SK-N-SH treated with all-trans-retinoic acid at 6 μM for 48 hours (cell line): ENCODE results near the gene PDCD1.

Experiments used
- ATAC-seq: fragments of 200-7000 bp; cut with Tn5 transposase; 3 replicates; pipeline ENCODE4 v1.9.1; 2020; ENCODE audit warnings: mild to moderate bottlenecking, moderate library complexity
- ARNTL ChIP-seq: fragments of 450-650 bp; formaldehyde crosslinking; IDR thresholded peaks from 2 replicates; pipeline ENCODE4 v1.5.0; 2020; ENCODE audit warnings: low read depth, mild to moderate bottlenecking, moderate library complexity, borderline replicate concordance
- CREB5 ChIP-seq: fragments of 250-450 bp; sonication (Bioruptor Pico); IDR thresholded peaks from 2 replicates; pipeline ENCODE4 v1.5.1; 2020; ENCODE audit warnings: low read depth, mild to moderate bottlenecking, moderate library complexity
- CSDC2 ChIP-seq: fragments of 250-450 bp; sonication (Bioruptor Pico); IDR thresholded peaks from 2 replicates; pipeline ENCODE4 v1.5.0; 2020; ENCODE audit warnings: mild to moderate bottlenecking, moderate library complexity
- ESRRG ChIP-seq: fragments of 250-450 bp; sonication (Bioruptor Pico); IDR thresholded peaks from 2 replicates; pipeline ENCODE4 v1.6.1; 2021; ENCODE audit warnings: mild to moderate bottlenecking
- OSR1 ChIP-seq: fragments of 250-450 bp; sonication (Bioruptor Pico); IDR thresholded peaks from 2 replicates; pipeline ENCODE4 v1.8.0; 2022; ENCODE audit warnings: moderate library complexity, mild to moderate bottlenecking, inconsistent platforms
- PATZ1 ChIP-seq: fragments of 250-450 bp; sonication (Bioruptor Pico); IDR thresholded peaks from 2 replicates; pipeline ENCODE4 v1.8.0; 2020; ENCODE audit warnings: mild to moderate bottlenecking, moderate library complexity, borderline replicate concordance
- POU6F1 ChIP-seq: fragments of 250-450 bp; sonication (Bioruptor Pico); IDR thresholded peaks from 2 replicates; pipeline ENCODE4 v1.8.0; 2021; ENCODE audit warnings: low read depth, mild to moderate bottlenecking, moderate library complexity, borderline replicate concordance
- PPARA ChIP-seq: fragments of 250-450 bp; sonication (Bioruptor Pico); IDR thresholded peaks from 2 replicates; pipeline ENCODE4 v1.5.0; 2020; ENCODE audit warnings: mild to moderate bottlenecking, borderline replicate concordance
- RARB ChIP-seq: fragments of 250-450 bp; sonication (Bioruptor Pico); IDR thresholded peaks from 2 replicates; pipeline ENCODE4 v1.8.0; 2021; ENCODE audit warnings: mild to moderate bottlenecking, moderate library complexity
- SNAI2 ChIP-seq: fragments of 250-450 bp; sonication (Bioruptor Pico); IDR thresholded peaks from 2 replicates; pipeline ENCODE4 v1.5.0; 2020; ENCODE audit warnings: mild to moderate bottlenecking, moderate library complexity
- TCF4 ChIP-seq: fragments of 250-450 bp; sonication (Bioruptor Pico); IDR thresholded peaks from 2 replicates; pipeline ENCODE4 v1.8.0; 2021; ENCODE audit warnings: mild to moderate bottlenecking, moderate library complexity, borderline replicate concordance
- TOX ChIP-seq: fragments of 250-450 bp; sonication (Bioruptor Pico); IDR thresholded peaks from 2 replicates; pipeline ENCODE4 v1.8.0; 2021; ENCODE audit warnings: mild to moderate bottlenecking, moderate library complexity, borderline replicate concordance
- TSHZ2 ChIP-seq: fragments of 250-450 bp; sonication (Bioruptor Pico); IDR thresholded peaks from 2 replicates; pipeline ENCODE4 v1.5.0; 2020; ENCODE audit warnings: mild to moderate bottlenecking, moderate library complexity
- ZC3H10 ChIP-seq: fragments of 250-450 bp; sonication (Bioruptor Pico); IDR thresholded peaks from 2 replicates; pipeline ENCODE4 v1.5.1; 2021; ENCODE audit warnings: mild to moderate bottlenecking, moderate library complexity
- ZFP3 ChIP-seq: fragments of 250-450 bp; sonication (Bioruptor Pico); IDR thresholded peaks from 2 replicates; pipeline ENCODE4 v1.5.0; 2020; ENCODE audit warnings: mild to moderate bottlenecking, moderate library complexity
- ZFP30 ChIP-seq: fragments of 450-650 bp; formaldehyde crosslinking; IDR thresholded peaks from 2 replicates; pipeline ENCODE4 v1.5.0; 2022; ENCODE audit warnings: mild to moderate bottlenecking, moderate library complexity
- ZNF565 ChIP-seq: fragments of 450-650 bp; formaldehyde crosslinking; conservative IDR thresholded peaks from 2 replicates; pipeline ENCODE4 v1.5.0; 2020; ENCODE audit warnings: low read depth, mild to moderate bottlenecking, moderate library complexity
- ZNF70 ChIP-seq: fragments of 450-650 bp; formaldehyde crosslinking; IDR thresholded peaks from 2 replicates; pipeline ENCODE4 v1.5.0; 2020; ENCODE audit warnings: mild to moderate bottlenecking, moderate library complexity
- ZNF8 ChIP-seq: fragments of 450-650 bp; formaldehyde crosslinking; IDR thresholded peaks from 2 replicates; pipeline ENCODE4 v1.5.0; 2020; ENCODE audit warnings: mild to moderate bottlenecking, moderate library complexity

PDCD1 gene

GRCh38 chr2:241903121-241904010, 44.7 kb upstream of the PDCD1 start:
- no peak for ATAC-seq
- TF ChIP-seq TOX (no peak), OSR1 (no peak), SNAI2 (CRISPR knock-in tag) (no peak), ZC3H10 (no peak), PPARA (CRISPR knock-in tag) (no peak), ESRRG (CRISPR knock-in tag) (no peak), POU6F1 (CRISPR knock-in tag) (no peak), ARNTL (CRISPR knock-in tag) (no peak), ZNF70 (CRISPR knock-in tag) (no peak), ZFP3 (CRISPR knock-in tag) (no peak), ZNF8 (no peak), CSDC2 (no peak), TSHZ2 (no peak)

- TF ChIP-seq SNAI2 (CRISPR knock-in tag) (no peak), ZFP30 (no peak), TSHZ2 (no peak), PATZ1 (no peak), ZC3H10 (no peak), PPARA (CRISPR knock-in tag) (no peak), CREB5 (CRISPR knock-in tag) (no peak), CSDC2 (no peak), ZNF70 (CRISPR knock-in tag) (no peak), OSR1 (no peak), RARB (CRISPR knock-in tag) (no peak), TOX (no peak), TCF4 (CRISPR knock-in tag) (no peak), ZNF565 (CRISPR knock-in tag) (no peak), ZNF8 (no peak)
- no peak for ATAC-seq
Observed at GRCh38 chr2:241902357-241902991, 43.8 kb upstream of the PDCD1 start.
